H1 (cell line): Measurements from ENCODE around the gene BCAR1. TPM values are rescaled to one million over a fixed set of nuclear protein-coding genes. Genes with fewer than 3 reads are reported as not detected.

Source experiments
- CTCF ChIA-PET: fragments of 300-600 bp; sonication (Branson Sonifier 250); formaldehyde crosslinking; loops from one replicate; lab custom pipeline; 2021; ENCODE audit not compliant: partially characterized antibody; lab: Charles Lee
- POLR2A ChIA-PET: fragments of 300-600 bp; sonication (Branson Sonifier 250); formaldehyde crosslinking; loops from one replicate; lab custom pipeline; 2021; ENCODE audit warnings: inconsistent platforms; ENCODE audit not compliant: partially characterized antibody; lab: Charles Lee
- DNase-seq, 2 experiments: peaks; one replicate each; pipeline versions ENCODE4 v3.0.0 to v3.0.0-alpha.2; 2010 to 2022; ENCODE audit warnings: low spot score in 2 of 2, low read depth in 1 of 2, mixed read lengths in 1 of 2
- FAIRE-seq: peaks from 2 replicates; lab custom pipeline; 2011; peaks lifted over from hg19 to GRCh38; lab: Jason Lieb, UNC
- H2AFZ ChIP-seq: 2 replicates; pipeline ENCODE4 v1.8.1; 2012; ENCODE audit warnings: low read length, inconsistent platforms
- H2AK5ac ChIP-seq: 2 replicates; pipeline ENCODE4 v1.6.1; 2013; ENCODE audit warnings: low read depth, low read length
- H2BK120ac ChIP-seq: replicated peaks from 2 replicates; pipeline ENCODE3; 2013; ENCODE audit warnings: low read depth, low read length, inconsistent platforms
- H2BK12ac ChIP-seq: 2 replicates; pipeline ENCODE4 v1.6.1; 2013; ENCODE audit warnings: low read depth, low read length
- H2BK15ac ChIP-seq: 2 replicates; pipeline ENCODE4 v1.6.1; 2013; ENCODE audit warnings: low read length
- H2BK20ac ChIP-seq: 2 replicates; pipeline ENCODE4 v1.6.1; 2013; ENCODE audit warnings: low read length
- H2BK5ac ChIP-seq: 2 replicates; pipeline ENCODE4 v1.6.1; 2013; ENCODE audit warnings: low read depth, low read length
- H3K14ac ChIP-seq: 2 replicates; pipeline ENCODE4 v1.6.1; 2013; ENCODE audit warnings: inconsistent platforms; ENCODE audit not compliant: insufficient read length
- H3K18ac ChIP-seq: 2 replicates; pipeline ENCODE4 v1.6.1; 2013; ENCODE audit warnings: low read length; ENCODE audit errors: extremely low read depth
- H3K23ac ChIP-seq: 2 replicates; pipeline ENCODE4 v1.6.1; 2013; ENCODE audit warnings: inconsistent platforms; ENCODE audit not compliant: insufficient read length
- H3K23me2 ChIP-seq: 2 replicates; pipeline ENCODE4 v1.6.1; 2013; ENCODE audit warnings: low read depth, low read length
- H3K27ac ChIP-seq: 2 replicates; pipeline ENCODE4 v1.6.1; 2011; ENCODE audit warnings: low read depth, low read length, inconsistent platforms
- H3K27me3 ChIP-seq, 4 experiments: replicated peaks in 1 of 4; 1 replicate in 1 of 4; 2 replicates in 3 of 4; pipeline versions ENCODE4 v1.6.1 to v1.8.1; 2011 to 2013; ENCODE audit warnings: low read length in 3 of 4, mild to moderate bottlenecking in 3 of 4, inconsistent platforms in 2 of 4, mixed read lengths in 2 of 4, moderate library complexity in 1 of 4; ENCODE audit not compliant: control insufficient read depth in 3 of 4, insufficient read depth in 3 of 4; ENCODE audit errors: extremely low read depth in 1 of 4
- H3K36me3 ChIP-seq, 4 experiments: 2 replicates each; pipeline versions ENCODE4 v1.6.1 to v1.8.1; 2011 to 2013; ENCODE audit warnings: mild to moderate bottlenecking in 4 of 4, low read length in 3 of 4, moderate library complexity in 2 of 4, control low read depth in 1 of 4, inconsistent platforms in 1 of 4; ENCODE audit not compliant: insufficient read depth in 4 of 4, control insufficient read depth in 2 of 4
- H3K4ac ChIP-seq: replicated peaks from 2 replicates; pipeline ENCODE3; 2013; ENCODE audit warnings: low read length, low read depth, mixed read lengths, inconsistent platforms; ENCODE audit not compliant: insufficient read length
- H3K4me1 ChIP-seq, 4 experiments: replicated peaks in 1 of 4; 1 replicate in 1 of 4; 2 replicates in 3 of 4; pipeline versions ENCODE4 v1.6.1 to v1.8.1; 2011 to 2013; ENCODE audit warnings: low read length in 3 of 4, inconsistent platforms in 2 of 4, mixed read lengths in 1 of 4; ENCODE audit not compliant: insufficient read depth in 4 of 4, control insufficient read depth in 3 of 4
- H3K4me2 ChIP-seq, 2 experiments: 2 replicates each; pipeline versions ENCODE4 v1.6.1 to v1.8.1; 2011 to 2013; ENCODE audit warnings: low read depth in 2 of 2, low read length in 2 of 2, control low read depth in 1 of 2, inconsistent platforms in 1 of 2, mild to moderate bottlenecking in 1 of 2; ENCODE audit not compliant: insufficient read depth in 1 of 2
- H3K4me3 ChIP-seq, 4 experiments: fragments of 200-600, 300-600 bp in 1 of 4; sonication (generic), shearing (Covaris generic), sonication (Bioruptor Twin) in 1 of 4; 2 replicates each; pipeline versions ENCODE4 v1.5.1 to v1.8.1; 2011 to 2016; ENCODE audit warnings: low read length in 4 of 4, low read depth in 3 of 4, control low read depth in 2 of 4, inconsistent platforms in 2 of 4, mild to moderate bottlenecking in 2 of 4, mixed read lengths in 1 of 4, moderate library complexity in 1 of 4; ENCODE audit not compliant: insufficient read depth in 2 of 4; ENCODE audit errors: extremely low read depth in 1 of 4
- H3K56ac ChIP-seq: replicated peaks from 2 replicates; pipeline ENCODE3; 2013; ENCODE audit warnings: low read depth, mild to moderate bottlenecking, mixed read lengths, low read length, inconsistent platforms; ENCODE audit not compliant: insufficient read length
- H3K79me1 ChIP-seq: 2 replicates; pipeline ENCODE4 v1.6.1; 2013; ENCODE audit warnings: low read depth, low read length, control low read depth
- H3K79me2 ChIP-seq, 2 experiments: 2 replicates each; pipeline versions ENCODE4 v1.6.1 to v1.8.1; 2012 to 2013; ENCODE audit warnings: low read length in 2 of 2, mild to moderate bottlenecking in 2 of 2, inconsistent platforms in 1 of 2; ENCODE audit not compliant: insufficient read depth in 2 of 2, control insufficient read depth in 1 of 2
- H3K9ac ChIP-seq, 4 experiments: replicated peaks in 1 of 4; 1 replicate in 1 of 4; 2 replicates in 3 of 4; pipeline versions ENCODE4 v1.6.1 to v1.8.1; 2011 to 2013; ENCODE audit warnings: low read depth in 3 of 4, low read length in 3 of 4, control low read depth in 2 of 4, mild to moderate bottlenecking in 2 of 4, moderate library complexity in 2 of 4, inconsistent platforms in 1 of 4; ENCODE audit errors: extremely low read depth in 1 of 4
- H3K9me3 ChIP-seq, 2 experiments: 2 replicates each; pipeline versions ENCODE4 v1.6.1 to v1.8.1; 2012 to 2013; ENCODE audit warnings: mild to moderate bottlenecking in 2 of 2, moderate library complexity in 2 of 2, control low read depth in 1 of 2, inconsistent platforms in 1 of 2, low read depth in 1 of 2, low read length in 1 of 2, mixed read lengths in 1 of 2; ENCODE audit not compliant: insufficient read depth in 2 of 2
- H4K20me1 ChIP-seq, 2 experiments: replicated peaks in 1 of 2; 2 replicates each; pipeline versions ENCODE3 to v1.8.1; 2011 to 2013; ENCODE audit warnings: inconsistent platforms in 2 of 2, low read length in 2 of 2, mild to moderate bottlenecking in 1 of 2; ENCODE audit not compliant: insufficient read depth in 2 of 2, control insufficient read depth in 1 of 2
- H4K5ac ChIP-seq: 2 replicates; pipeline ENCODE4 v1.6.1; 2013; ENCODE audit warnings: low read length, low read depth, mixed read lengths, inconsistent platforms; ENCODE audit not compliant: insufficient read length
- H4K8ac ChIP-seq: 2 replicates; pipeline ENCODE4 v1.8.0; 2013; ENCODE audit warnings: mild to moderate bottlenecking, moderate library complexity, low read length, inconsistent platforms; ENCODE audit not compliant: insufficient read depth; ENCODE audit errors: extremely low read depth
- H4K91ac ChIP-seq: replicated peaks from 2 replicates; pipeline ENCODE3; 2013; ENCODE audit warnings: low read length, mixed read lengths, inconsistent platforms; ENCODE audit not compliant: insufficient read length
- CHD1 ChIP-seq: IDR thresholded peaks from 2 replicates; pipeline ENCODE4 v1.6.1; 2012; ENCODE audit warnings: low read depth, low read length, improper control_type of control experiment
- EZH2 ChIP-seq: fragments of 200-600 bp; sonication (generic); IDR thresholded peaks from 2 replicates; pipeline ENCODE4 v1.7.1; 2012; ENCODE audit warnings: low read depth, mild to moderate bottlenecking, moderate library complexity, low read length, inconsistent platforms; ENCODE audit not compliant: severe bottlenecking
- FOSL1 ChIP-seq: IDR thresholded peaks from 2 replicates; pipeline ENCODE4 v1.6.1; 2011; ENCODE audit warnings: mild to moderate bottlenecking, low read depth, low read length, moderate library complexity; ENCODE audit not compliant: insufficient read depth
- GABPA ChIP-seq: IDR thresholded peaks from 2 replicates; pipeline ENCODE4 v1.6.1; 2011; ENCODE audit warnings: mild to moderate bottlenecking, low read length, moderate library complexity, borderline replicate concordance; ENCODE audit not compliant: insufficient read depth
- HDAC6 ChIP-seq: IDR thresholded peaks from one replicate; pipeline ENCODE4 v1.7.1; 2012; ENCODE audit warnings: low read depth, mild to moderate bottlenecking, inconsistent platforms, low read length, moderate library complexity
- MAFK ChIP-seq: IDR thresholded peaks from 2 replicates; pipeline ENCODE4 v1.6.1; 2012; ENCODE audit warnings: low read depth, mild to moderate bottlenecking, improper control_type of control experiment, low read length
- NANOG ChIP-seq: IDR thresholded peaks from 2 replicates; pipeline ENCODE4 v1.6.1; 2011; ENCODE audit warnings: low read length, low read depth, mild to moderate bottlenecking, inconsistent platforms; ENCODE audit not compliant: insufficient read depth, poor library complexity, severe bottlenecking
- RAD21 ChIP-seq, 2 experiments: IDR thresholded peaks in 1 of 2; conservative IDR thresholded peaks in 1 of 2; 2 replicates each; pipeline ENCODE4 v1.6.1; 2011; ENCODE audit warnings: low read depth in 2 of 2, low read length in 2 of 2, improper control_type of control experiment in 1 of 2, inconsistent platforms in 1 of 2, mild to moderate bottlenecking in 1 of 2, moderate library complexity in 1 of 2
- RBBP5 ChIP-seq: IDR thresholded peaks from 2 replicates; pipeline ENCODE4 v1.7.1; 2012; ENCODE audit warnings: low read depth, mild to moderate bottlenecking, inconsistent platforms, low read length, moderate library complexity, borderline replicate concordance
- SIX5 ChIP-seq: IDR thresholded peaks from 2 replicates; pipeline ENCODE4 v1.6.1; 2011; ENCODE audit warnings: mild to moderate bottlenecking, low read depth, low read length
- TEAD4 ChIP-seq: IDR thresholded peaks from 2 replicates; pipeline ENCODE4 v1.6.1; 2012; ENCODE audit warnings: low read depth, low read length, inconsistent platforms, mixed read lengths
- WGBS, 2 experiments: shearing (Covaris generic) in 1 of 2; methylation state at CpG; one replicate each; pipeline versions ENCODE4 v1.1.6 to v1.1.7; 2013 to 2015; ENCODE audit warnings: low lambda C conversion rate in 2 of 2, mixed read lengths in 2 of 2, inconsistent platforms in 1 of 2, low coverage in 1 of 2, missing lambda C conversion rate in 1 of 2; ENCODE audit not compliant: insufficient replicate concordance in 2 of 2, insufficient coverage in 1 of 2, insufficient read length in 1 of 2; ENCODE audit errors: extremely low coverage in 1 of 2, missing lambda C conversion rate in 1 of 2; 5-methylcytosine and 5-hydroxymethylcytosine counted together
- polyA plus RNA-seq, 7 experiments: library from polyadenylated mRNA; depleted of rRNA in 3 of 7; stranded (reverse) in 5 of 7; unstranded in 2 of 7; fragments of >200 nt in 5 of 7; fragments of 200-250 nt in 2 of 7; gene quantifications; 1 replicate in 5 of 7; 2 replicates in 1 of 7; 4 replicates in 1 of 7; pipeline versions ENCODE4 v1.2.1 to v1.2.3, GENCODE V29; 2011 to 2013; ENCODE audit warnings: missing spikeins in 2 of 7, mixed read lengths in 2 of 7
- total RNA-seq: library from RNA; stranded (reverse); fragmentation: NEBNext Ultra II Directional; extraction: Animal tissue kit (Norgen Biotek cat#: 25700); gene quantifications from 2 replicates; pipeline ENCODE4 v1.2.1, GENCODE V29; 2021
- TF ChIP-seq, protein P1 (sequence below): IDR thresholded peaks from 2 replicates; pipeline ENCODE4 v1.6.1; 2012; ENCODE audit warnings: inconsistent platforms
- TF ChIP-seq, protein P2 (sequence below): IDR thresholded peaks from 2 replicates; pipeline ENCODE4 v1.6.1; 2012; ENCODE audit warnings: inconsistent platforms

BCAR1 gene
- total and polyA plus RNA-seq, 2 of the 8 experiments (the other 6 are each of a cell fraction or from before 2014, with no cell fraction given), result 59.8 to 105 TPM

DNA sequence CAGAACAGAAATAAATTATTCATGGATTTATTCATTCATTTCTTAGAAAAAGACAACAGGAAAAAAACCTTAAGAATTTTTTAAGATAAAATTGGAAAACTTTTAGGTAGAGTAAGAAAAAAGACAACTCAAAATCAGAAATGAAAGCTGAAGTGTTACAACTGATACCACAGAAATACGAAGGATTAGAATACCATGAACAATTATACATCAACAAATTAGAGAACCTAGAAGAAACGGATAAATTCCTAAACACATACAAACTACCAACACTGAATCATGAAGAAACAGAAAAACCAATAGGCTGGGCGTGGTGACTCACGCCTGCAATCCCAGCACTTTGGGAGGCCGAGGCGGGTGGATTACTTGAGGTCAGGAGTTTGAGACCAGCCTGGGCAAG is 72.2 kb downstream of the BCAR1 start:
- no peaks in the 10 kb centered on the region for H3K79me2 ChIP-seq
- H3K4me1 ChIP-seq, result no peaks in the 10 kb centered on the region
- H4K5ac ChIP-seq, result no peak overlapping the region
- H4K8ac ChIP-seq, result no peak overlapping the region
- H2BK12ac ChIP-seq, result no peak overlapping the region
- H3K14ac ChIP-seq, result no peak overlapping the region
- ChIA-PET POLR2A (no interaction called here), CTCF (no interaction called here)
- no peak overlapping the region for H3K4ac ChIP-seq
- H3K23ac ChIP-seq, result no peak overlapping the region
- H3K27ac ChIP-seq, result no peak overlapping the region
- H2BK120ac ChIP-seq, result no peak overlapping the region
- H3K56ac ChIP-seq, result no peak overlapping the region
- H3K27me3 ChIP-seq, result no peaks in the 10 kb centered on the region
- H2AFZ ChIP-seq, result no peak overlapping the region
- H2AK5ac ChIP-seq, result no peak overlapping the region
- H4K91ac ChIP-seq, result no peak overlapping the region
- H3K36me3 ChIP-seq, result no peaks in the 10 kb centered on the region; a peak in 1 of 8 replicates
- no peaks in the 10 kb centered on the region for H3K79me1 ChIP-seq
- no peak overlapping the region for H2BK5ac ChIP-seq
- TF ChIP-seq HDAC6, result no peak
- no peak for TF ChIP-seq TEAD4
- TF ChIP-seq GABPA, result no peak
- TF ChIP-seq EZH2, result no peak
- TF ChIP-seq, protein P1, sequence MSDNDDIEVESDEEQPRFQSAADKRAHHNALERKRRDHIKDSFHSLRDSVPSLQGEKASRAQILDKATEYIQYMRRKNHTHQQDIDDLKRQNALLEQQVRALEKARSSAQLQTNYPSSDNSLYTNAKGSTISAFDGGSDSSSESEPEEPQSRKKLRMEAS, result no peak
- no peak for TF ChIP-seq NANOG
- no peak for TF ChIP-seq MAFK
- no peak for TF ChIP-seq RAD21 (IDR thresholded peaks at IDR 0.05 in 1 of 2, conservative IDR thresholded peaks at IDR 0.05 in 1 of 2; ENCODE audit: low read depth in 2 of 2, low read length in 2 of 2)
- TF ChIP-seq SIX5, result no peak
- TF ChIP-seq RBBP5, result no peak
- no peak for TF ChIP-seq FOSL1
- TF ChIP-seq, protein P2, sequence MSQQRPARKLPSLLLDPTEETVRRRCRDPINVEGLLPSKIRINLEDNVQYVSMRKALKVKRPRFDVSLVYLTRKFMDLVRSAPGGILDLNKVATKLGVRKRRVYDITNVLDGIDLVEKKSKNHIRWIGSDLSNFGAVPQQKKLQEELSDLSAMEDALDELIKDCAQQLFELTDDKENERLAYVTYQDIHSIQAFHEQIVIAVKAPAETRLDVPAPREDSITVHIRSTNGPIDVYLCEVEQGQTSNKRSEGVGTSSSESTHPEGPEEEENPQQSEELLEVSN, result no peak
- TF ChIP-seq CHD1, result no peak
- no peaks in the 10 kb centered on the region for H3K23me2 ChIP-seq
- H3K4me3 ChIP-seq, result no peak overlapping the region
- no peak for DNase-seq
- no peaks in the 10 kb centered on the region for H4K20me1 ChIP-seq
- no peak overlapping the region for H3K9ac ChIP-seq
- H3K9me3 ChIP-seq, result peaks cover 10 to 12% of the 10 kb centered on the region in 2 experiments
- 95% methylated on average over 6 of the region's 6 CpGs; no CpG with 5 or more reads in 1 of the 2 experiments for WGBS, 2 experiments
- H2BK20ac ChIP-seq, result no peak overlapping the region
- FAIRE-seq, result no peak
- no peak overlapping the region for H3K4me2 ChIP-seq
- no peak overlapping the region for H3K18ac ChIP-seq
- H2BK15ac ChIP-seq, result no peak overlapping the region
